C4-2B (cell line): Measurements from ENCODE around the gene ADAMTS1.

Experiments
- ZFX ChIP-seq: fragments of 450-650 bp; IDR thresholded peaks from 2 replicates; pipeline ENCODE4 v1.6.1; 2017
- TF ChIP-seq, protein P1 (sequence below): fragments of 450-650 bp; conservative IDR thresholded peaks from 2 replicates; pipeline ENCODE4 v1.5.1; 2017; ENCODE audit warnings: mild to moderate bottlenecking

DNA sequence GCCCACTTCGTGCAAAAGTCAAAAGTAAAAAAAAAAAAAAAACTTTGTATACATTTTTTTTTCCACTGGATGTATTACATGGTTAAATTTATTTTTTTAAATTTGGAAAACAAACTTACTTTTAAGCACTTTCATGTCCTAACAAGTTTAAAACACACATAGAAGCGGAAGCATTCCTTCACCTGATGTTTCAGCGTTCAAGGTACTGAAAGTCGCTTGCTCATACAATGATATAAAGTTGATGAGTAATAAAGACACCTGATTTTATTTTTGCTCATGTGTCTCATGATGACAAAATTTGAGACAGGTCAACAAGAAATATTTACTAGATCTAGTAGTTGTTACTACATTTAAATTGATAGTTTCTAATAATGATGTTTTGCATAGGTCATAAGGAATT, 35.5 kb downstream of the ADAMTS1 start:
- TF ChIP-seq, protein P1, sequence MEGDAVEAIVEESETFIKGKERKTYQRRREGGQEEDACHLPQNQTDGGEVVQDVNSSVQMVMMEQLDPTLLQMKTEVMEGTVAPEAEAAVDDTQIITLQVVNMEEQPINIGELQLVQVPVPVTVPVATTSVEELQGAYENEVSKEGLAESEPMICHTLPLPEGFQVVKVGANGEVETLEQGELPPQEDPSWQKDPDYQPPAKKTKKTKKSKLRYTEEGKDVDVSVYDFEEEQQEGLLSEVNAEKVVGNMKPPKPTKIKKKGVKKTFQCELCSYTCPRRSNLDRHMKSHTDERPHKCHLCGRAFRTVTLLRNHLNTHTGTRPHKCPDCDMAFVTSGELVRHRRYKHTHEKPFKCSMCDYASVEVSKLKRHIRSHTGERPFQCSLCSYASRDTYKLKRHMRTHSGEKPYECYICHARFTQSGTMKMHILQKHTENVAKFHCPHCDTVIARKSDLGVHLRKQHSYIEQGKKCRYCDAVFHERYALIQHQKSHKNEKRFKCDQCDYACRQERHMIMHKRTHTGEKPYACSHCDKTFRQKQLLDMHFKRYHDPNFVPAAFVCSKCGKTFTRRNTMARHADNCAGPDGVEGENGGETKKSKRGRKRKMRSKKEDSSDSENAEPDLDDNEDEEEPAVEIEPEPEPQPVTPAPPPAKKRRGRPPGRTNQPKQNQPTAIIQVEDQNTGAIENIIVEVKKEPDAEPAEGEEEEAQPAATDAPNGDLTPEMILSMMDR = no peak
- TF ChIP-seq ZFX = no peak
